Smooth muscle cell (in vitro differentiated cells): Measurements from ENCODE around the gene ALCAM. TPM values are rescaled to one million over a fixed set of nuclear protein-coding genes. Genes with fewer than 3 reads are reported as not detected.

Source experiments
- DNase-seq: peaks from one replicate; lab custom pipeline; 2025; ENCODE audit not compliant: unreplicated experiment; lab: John Stamatoyannopoulos, UW
- H2AFZ ChIP-seq: fragments of 200-600 bp; sonication (generic); 2 replicates; pipeline ENCODE4 v1.6.0; 2016; ENCODE audit warnings: antibody characterized with exemption, low read depth, mild to moderate bottlenecking
- H3F3A ChIP-seq: fragments of 200-600 bp; sonication (generic); 2 replicates; pipeline ENCODE4 v1.6.0; 2017; ENCODE audit warnings: antibody characterized with exemption, low read depth
- H3K27ac ChIP-seq: fragments of 200-600 bp; sonication (generic); 2 replicates; pipeline ENCODE4 v1.5.1; 2016; ENCODE audit warnings: low read depth, mild to moderate bottlenecking
- H3K27me3 ChIP-seq: fragments of 200-600 bp; sonication (generic); 2 replicates; pipeline ENCODE4 v1.6.1; 2016; ENCODE audit warnings: low read depth, mild to moderate bottlenecking
- H3K36me3 ChIP-seq: fragments of 200-600 bp; sonication (generic); 2 replicates; pipeline ENCODE4 v1.5.1; 2016; ENCODE audit warnings: low read depth
- H3K4me1 ChIP-seq: fragments of 200-600 bp; sonication (generic); 2 replicates; pipeline ENCODE4 v1.5.1; 2016; ENCODE audit warnings: low read depth
- H3K4me2 ChIP-seq: fragments of 200-600 bp; sonication (generic); 2 replicates; pipeline ENCODE4 v1.6.0; 2016; ENCODE audit warnings: mild to moderate bottlenecking
- H3K4me3 ChIP-seq: fragments of 200-600 bp; sonication (generic); 2 replicates; pipeline ENCODE4 v1.5.1; 2016; ENCODE audit warnings: mild to moderate bottlenecking
- H3K79me2 ChIP-seq: fragments of 200-600 bp; sonication (generic); 2 replicates; pipeline ENCODE4 v1.6.0; 2016; ENCODE audit warnings: low read depth, mild to moderate bottlenecking
- H3K9ac ChIP-seq: fragments of 200-600 bp; sonication (generic); 2 replicates; pipeline ENCODE4 v1.6.0; 2016; ENCODE audit warnings: low read depth
- H3K9me3 ChIP-seq: fragments of 200-600 bp; sonication (generic); replicated peaks from 2 replicates; pipeline ENCODE4 v1.5.1; 2016; ENCODE audit warnings: low read depth
- H4K20me1 ChIP-seq: fragments of 200-600 bp; sonication (generic); 2 replicates; pipeline ENCODE4 v1.6.0; 2016; ENCODE audit warnings: low read depth
- WGBS: methylation state at CpG from one replicate; pipeline ENCODE4 v1.1.7; 2016; ENCODE audit warnings: low lambda C conversion rate; 5-methylcytosine and 5-hydroxymethylcytosine counted together
- polyA plus RNA-seq: library from polyadenylated mRNA; unstranded; fragments of >200 nt; fragmentation: Nextera tagmentation; extraction: Ambion mirVana; gene quantifications from 2 replicates; pipeline ENCODE4 v1.2.1, GENCODE V29; 2016
- total RNA-seq: library from RNA; depleted of rRNA; stranded (reverse); fragments of >200 nt; gene quantifications from 2 replicates; pipeline ENCODE4 v1.2.3, GENCODE V29; 2014
- TF ChIP-seq, protein P1 (sequence below): fragments of 200-600 bp; sonication (generic); IDR thresholded peaks from 2 replicates; pipeline ENCODE4 v1.5.1; 2017; ENCODE audit warnings: borderline replicate concordance, mild to moderate bottlenecking, antibody characterized with exemption; ENCODE audit not compliant: insufficient read depth, poor library complexity, severe bottlenecking

The ALCAM gene
- total and polyA plus RNA-seq, 2 experiments from 2014 or later: 110 to 314 TPM

DNA sequence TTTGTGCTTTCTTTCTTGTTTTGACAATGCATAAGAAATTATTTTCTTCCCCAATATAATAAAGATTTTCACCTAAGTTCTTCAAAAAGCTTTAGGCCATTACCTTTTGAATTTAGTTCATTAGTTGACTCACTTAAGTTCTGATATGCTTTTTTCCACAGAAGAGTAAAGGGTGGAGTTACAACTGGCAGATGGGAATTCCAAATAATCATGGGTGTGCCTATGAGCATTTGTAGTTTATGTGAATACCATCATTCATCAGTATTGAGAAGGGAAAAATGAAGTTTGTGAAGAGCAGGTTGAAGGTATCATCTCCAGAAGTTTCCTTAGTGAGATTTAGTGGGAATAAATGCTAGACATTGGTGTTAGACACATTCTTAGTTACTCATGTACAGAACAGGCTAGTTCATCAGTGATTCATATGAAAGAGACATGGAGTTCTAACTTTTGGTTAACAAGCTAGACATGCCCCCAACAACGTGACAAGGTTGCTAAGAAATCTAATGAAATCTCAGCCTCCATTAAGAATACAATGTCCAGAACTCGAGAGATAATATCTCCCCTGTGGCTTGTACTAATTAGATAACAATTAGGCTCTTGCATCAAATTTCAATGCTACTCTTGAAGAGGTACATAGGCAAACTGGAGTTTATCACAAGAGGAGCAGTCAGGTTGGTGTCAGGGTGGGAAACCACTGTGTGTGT is 16.9 kb upstream of the ALCAM start:
- TF ChIP-seq, protein P1, sequence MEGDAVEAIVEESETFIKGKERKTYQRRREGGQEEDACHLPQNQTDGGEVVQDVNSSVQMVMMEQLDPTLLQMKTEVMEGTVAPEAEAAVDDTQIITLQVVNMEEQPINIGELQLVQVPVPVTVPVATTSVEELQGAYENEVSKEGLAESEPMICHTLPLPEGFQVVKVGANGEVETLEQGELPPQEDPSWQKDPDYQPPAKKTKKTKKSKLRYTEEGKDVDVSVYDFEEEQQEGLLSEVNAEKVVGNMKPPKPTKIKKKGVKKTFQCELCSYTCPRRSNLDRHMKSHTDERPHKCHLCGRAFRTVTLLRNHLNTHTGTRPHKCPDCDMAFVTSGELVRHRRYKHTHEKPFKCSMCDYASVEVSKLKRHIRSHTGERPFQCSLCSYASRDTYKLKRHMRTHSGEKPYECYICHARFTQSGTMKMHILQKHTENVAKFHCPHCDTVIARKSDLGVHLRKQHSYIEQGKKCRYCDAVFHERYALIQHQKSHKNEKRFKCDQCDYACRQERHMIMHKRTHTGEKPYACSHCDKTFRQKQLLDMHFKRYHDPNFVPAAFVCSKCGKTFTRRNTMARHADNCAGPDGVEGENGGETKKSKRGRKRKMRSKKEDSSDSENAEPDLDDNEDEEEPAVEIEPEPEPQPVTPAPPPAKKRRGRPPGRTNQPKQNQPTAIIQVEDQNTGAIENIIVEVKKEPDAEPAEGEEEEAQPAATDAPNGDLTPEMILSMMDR: no peak
- Histone ChIP-seq H3K27ac (peak overlapping the region; percentile 48), H3K9me3 (no peaks in the 10 kb centered on the region), H3K9ac (no peak overlapping the region), H3K79me2 (no peaks in the 10 kb centered on the region), H3K36me3 (no peaks in the 10 kb centered on the region), H4K20me1 (no peaks in the 10 kb centered on the region), H3K4me3 (no peak overlapping the region), H3F3A (peaks cover 15% of the 10 kb centered on the region), H2AFZ (no peak overlapping the region), H3K4me2 (no peak overlapping the region), H3K27me3 (no peaks in the 10 kb centered on the region), H3K4me1 (peaks cover 10% of the 10 kb centered on the region)
- DNase-seq: no peak
- 48% methylated on average over 2 of the region's 2 CpGs for WGBS

GRCh38 chr3:105351821-105352220 is 14.9 kb upstream of the ALCAM start:
- Histone ChIP-seq H3F3A (peaks cover 23% of the 10 kb centered on the region), H3K79me2 (no peaks in the 10 kb centered on the region), H3K27ac (peak overlapping the region; percentile 94), H3K4me2 (peak overlapping the region; percentile 12), H3K9me3 (no peaks in the 10 kb centered on the region), H3K4me3 (no peak overlapping the region), H3K27me3 (no peaks in the 10 kb centered on the region), H4K20me1 (no peaks in the 10 kb centered on the region), H3K4me1 (peaks cover 21% of the 10 kb centered on the region), H2AFZ (no peak overlapping the region), H3K36me3 (no peaks in the 10 kb centered on the region), H3K9ac (no peak overlapping the region)
- TF ChIP-seq, protein P1: no peak
- DNase-seq: no peak
- 91% methylated on average over 2 of the region's 2 CpGs for WGBS

DNA sequence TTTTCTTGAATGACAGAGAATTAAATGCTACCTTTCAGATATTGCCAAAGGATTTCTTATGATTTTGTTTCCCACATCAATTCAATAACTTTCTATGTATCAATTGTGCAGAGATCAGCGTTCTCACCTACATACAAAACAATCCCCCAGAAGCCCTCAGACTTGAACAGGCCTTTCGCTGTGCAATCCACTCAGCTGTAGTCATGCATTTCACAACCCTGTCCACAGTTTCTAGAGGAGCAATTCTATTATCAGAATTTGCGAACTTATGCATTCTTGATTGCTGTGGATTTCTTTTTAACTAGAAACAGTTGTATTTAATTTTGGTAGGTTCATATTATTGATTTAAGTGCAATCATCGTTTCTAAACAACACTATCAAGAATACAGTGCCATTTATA is 13.7 kb upstream of the ALCAM start:
- no peaks in the 10 kb centered on the region for H3K27me3 ChIP-seq
- peak overlapping the region; percentile 88 for H3K4me2 ChIP-seq
- TF ChIP-seq, protein P1: no peak
- peak overlapping the region; percentile 81 for H3K9ac ChIP-seq
- H3K9me3 ChIP-seq: no peaks in the 10 kb centered on the region
- peak overlapping the region; percentile 51 for H3K4me3 ChIP-seq
- peaks cover 21% of the 10 kb centered on the region for H3K4me1 ChIP-seq
- peaks cover 23% of the 10 kb centered on the region for H3F3A ChIP-seq
- no peak for DNase-seq
- H4K20me1 ChIP-seq: no peaks in the 10 kb centered on the region
- H3K79me2 ChIP-seq: no peaks in the 10 kb centered on the region
- H3K27ac ChIP-seq: peak overlapping the region; percentile 94
- no peaks in the 10 kb centered on the region for H3K36me3 ChIP-seq
- WGBS: 63% methylated on average over 4 of the region's 4 CpGs
- no peak overlapping the region for H2AFZ ChIP-seq
